ENCODE data around the gene TBC1D3D. TPM values are rescaled to one million over a fixed set of nuclear protein-coding genes. Genes with fewer than 3 reads are reported as not detected.
"Not testable (repeated sequence)": the region's sequence is repeated elsewhere in the genome, so short reads cannot be mapped to it uniquely, and the experiment has no call there.

TBC1D3D gene
- polyA plus RNA-seq (ENCODE audit: low read depth in 6 of 6): not detected

GRCh38 chr17:38003676-38004075 is at the start of gene TBC1D3D:
TSS of gene TBC1D3D (plus strand) at chr17:38003976. CDS start at chr17:38005561, 1,585 bp downstream.
- not testable (repeated sequence) for H3K4me1 Mint-ChIP-seq; H3K4me3 Mint-ChIP-seq; H3K27me3 Mint-ChIP-seq; ATAC-seq (ENCODE audit: low read depth in 2 of 2); DNase-seq; H3K27ac Mint-ChIP-seq; H3K36me3 Mint-ChIP-seq; H3K9me3 Mint-ChIP-seq

DNA sequence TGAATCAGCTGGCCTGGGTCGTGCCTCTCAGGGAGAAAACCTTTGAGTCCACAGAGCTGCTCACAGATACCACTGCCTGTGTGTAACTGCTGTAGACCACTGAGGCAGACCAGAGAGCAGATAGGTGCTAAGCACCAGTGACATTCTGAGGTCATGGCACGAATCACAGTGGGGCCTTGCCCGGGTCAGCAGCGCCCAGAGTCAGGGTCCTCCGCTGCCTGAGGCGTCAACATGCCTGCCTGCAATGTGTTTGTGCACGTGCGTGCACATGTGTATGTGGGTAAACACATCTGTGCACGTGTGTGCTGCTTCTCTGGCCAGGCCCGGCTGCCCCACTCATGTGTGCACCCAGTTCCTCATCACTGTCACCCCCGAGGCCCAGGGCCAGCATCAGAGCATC is 14.8 kb upstream of the TBC1D3D start, which contains the start of gene TBC1D3L:
TBC1D3L (minus strand) TSS at position 101 of the 400 bp plus-strand sequence. CDS start 1,540 bp downstream, outside the sequence.
- H3K27me3 Mint-ChIP-seq; H3K4me3 Mint-ChIP-seq; H3K4me1 Mint-ChIP-seq; H3K27ac Mint-ChIP-seq; H3K36me3 Mint-ChIP-seq; ATAC-seq (ENCODE audit: low read depth in 2 of 2); DNase-seq; H3K9me3 Mint-ChIP-seq: not testable (repeated sequence)

Other genes with a start within 250 kb of the TBC1D3D start
- gene TBC1D3K, start 79.6 kb upstream of the TBC1D3D start, polyA plus RNA-seq (ENCODE audit: low read depth in 6 of 6): not detected
- gene TBC1D3L, start 14.9 kb upstream of the TBC1D3D start, polyA plus RNA-seq (ENCODE audit: low read depth in 6 of 6): 1 to 10 TPM in 1 of 6 donors, under 1 TPM in 3, not detected in 2; 0.41 to 3.6 (median 0.61) TPM
- not detected for gene TBC1D3C, start 64.7 kb downstream of the TBC1D3D start, polyA plus RNA-seq (ENCODE audit: low read depth in 6 of 6)
- not detected for gene TBC1D3E, start 124.0 kb downstream of the TBC1D3D start, polyA plus RNA-seq (ENCODE audit: low read depth in 6 of 6)
- not detected for gene TBC1D3, start 188.6 kb downstream of the TBC1D3D start, polyA plus RNA-seq (ENCODE audit: low read depth in 6 of 6)

Measured in naive B cell (primary cell).